B cell (primary cell): ENCODE results near the gene TUT7. TPM values are rescaled to one million over a fixed set of nuclear protein-coding genes. Genes with fewer than 3 reads are reported as not detected.

ENCODE experiments used
- ATAC-seq: fragments of 200-7000 bp; cut with Tn5 transposase; one replicate; pipeline ENCODE4 v1.10.0; 2021; ENCODE audit warnings: low read depth, mild to moderate bottlenecking, moderate number of reproducible peaks, moderate library complexity
- CTCF ChIA-PET: fragments of 350-600 bp; sonication (Branson Sonifier 250); formaldehyde crosslinking; loops from one replicate; lab custom pipeline; 2021; ENCODE audit warnings: antibody characterized with exemption, inconsistent platforms; lab: Charles Lee
- POLR2A ChIA-PET: fragments of 350-600 bp; sonication (Branson Sonifier 250); formaldehyde crosslinking; loops from one replicate; lab custom pipeline; 2021; ENCODE audit warnings: antibody characterized with exemption; lab: Charles Lee
- DNase-seq: peaks from one replicate; pipeline ENCODE4 v3.0.0; 2013
- H2AFZ ChIP-seq: 2 replicates; pipeline ENCODE4 v1.6.1; 2012; ENCODE audit warnings: mild to moderate bottlenecking, low read depth, low read length; ENCODE audit not compliant: insufficient read depth, poor library complexity, severe bottlenecking
- H3K27ac ChIP-seq, 2 donors: 1 replicate in 1 of 2; 2 replicates in 1 of 2; pipeline ENCODE4 v1.5.1; 2012 to 2013; ENCODE audit warnings: low read length in 2 of 2, mild to moderate bottlenecking in 2 of 2, moderate library complexity in 1 of 2
- H3K27me3 ChIP-seq, 4 experiments: fragments of 200-600 bp in 1 of 4; sonication (generic) in 1 of 4; replicated peaks in 1 of 4; 1 replicate in 2 of 4; 2 replicates in 2 of 4; pipeline versions ENCODE4 v1.6.1 to v1.7.0; 2013 to 2016; ENCODE audit warnings: low read length in 3 of 4, mild to moderate bottlenecking in 2 of 4, mixed read lengths in 1 of 4, moderate library complexity in 1 of 4; ENCODE audit not compliant: insufficient read depth in 4 of 4, control insufficient read depth in 3 of 4; ENCODE audit errors: control extremely low read depth in 1 of 4
- H3K36me3 ChIP-seq, 2 experiments: replicated peaks in 1 of 2; 1 replicate in 1 of 2; 2 replicates in 1 of 2; pipeline versions ENCODE4 v1.6.1 to v1.7.1; 2013; ENCODE audit warnings: low read length in 1 of 2; ENCODE audit not compliant: insufficient read depth in 2 of 2, control insufficient read depth in 1 of 2; ENCODE audit errors: control extremely low read depth in 1 of 2, extremely low read depth in 1 of 2
- H3K4me1 ChIP-seq, 2 donors: fragments of 200-600 bp in 1 of 2; sonication (generic) in 1 of 2; 1 replicate in 1 of 2; 2 replicates in 1 of 2; pipeline versions ENCODE4 v1.5.1 to v1.6.1; 2013 to 2017; ENCODE audit warnings: low read length in 2 of 2; ENCODE audit not compliant: control insufficient read depth in 2 of 2, insufficient read depth in 2 of 2
- H3K4me2 ChIP-seq: replicated peaks from 2 replicates; pipeline ENCODE3; 2012; ENCODE audit warnings: mild to moderate bottlenecking, low read depth, low read length; ENCODE audit not compliant: poor library complexity, severe bottlenecking
- H3K4me3 ChIP-seq, 5 experiments: fragments of 200-600 bp in 1 of 5; sonication (generic) in 1 of 5; 1 replicate in 3 of 5; 2 replicates in 2 of 5; pipeline versions ENCODE4 v1.5.1 to v1.7.0; 2011 to 2016; ENCODE audit warnings: low read length in 4 of 5, mild to moderate bottlenecking in 4 of 5, low read depth in 2 of 5, control low read depth in 1 of 5, moderate library complexity in 1 of 5; ENCODE audit not compliant: insufficient read depth in 1 of 5; ENCODE audit errors: control extremely low read depth in 1 of 5, extremely low read depth in 1 of 5
- H3K79me2 ChIP-seq: fragments of 200-600 bp; sonication (generic); one replicate; pipeline ENCODE4 v1.6.0; 2016; ENCODE audit warnings: low read length; ENCODE audit not compliant: control insufficient read depth, insufficient read depth
- H3K9ac ChIP-seq: fragments of 200-600 bp; sonication (generic); 2 replicates; pipeline ENCODE4 v1.6.1; 2017; ENCODE audit warnings: mild to moderate bottlenecking, low read length, moderate library complexity
- H3K9me3 ChIP-seq, 3 donors: one replicate each; pipeline versions ENCODE4 v1.6.1 to v1.7.1; 2013; ENCODE audit warnings: low read length in 2 of 3; ENCODE audit not compliant: control insufficient read depth in 2 of 3, insufficient read depth in 1 of 3; ENCODE audit errors: control extremely low read depth in 1 of 3
- H4K20me1 ChIP-seq: 2 replicates; pipeline ENCODE4 v1.6.0; 2012; ENCODE audit warnings: mild to moderate bottlenecking, low read length; ENCODE audit not compliant: insufficient read depth, control insufficient read depth, poor library complexity, severe bottlenecking
- H3K27ac Mint-ChIP-seq: one replicate; pipeline ENCODE4 v1.8.0; 2021; ENCODE audit warnings: mixed read lengths
- H3K27me3 Mint-ChIP-seq: one replicate; pipeline ENCODE4 v1.8.0; 2021; ENCODE audit warnings: mixed read lengths
- H3K4me1 Mint-ChIP-seq: one replicate; pipeline ENCODE4 v1.8.0; 2021; ENCODE audit warnings: mixed read lengths
- H3K4me3 Mint-ChIP-seq: one replicate; pipeline ENCODE4 v1.8.0; 2021; ENCODE audit warnings: mixed read lengths
- H3K9me3 Mint-ChIP-seq: one replicate; pipeline ENCODE4 v1.8.0; 2022; ENCODE audit warnings: mixed read lengths; ENCODE audit not compliant: insufficient read depth
- CTCF ChIP-seq: fragments of 200-600 bp; IDR thresholded peaks from one replicate; pipeline ENCODE4 v1.8.0; 2022; ENCODE audit warnings: antibody characterized with exemption, mild to moderate bottlenecking
- EZH2 ChIP-seq: IDR thresholded peaks from 2 replicates; pipeline ENCODE4 v1.6.1; 2012; ENCODE audit warnings: borderline replicate concordance, low read depth, mild to moderate bottlenecking, moderate library complexity, low read length; ENCODE audit not compliant: insufficient read depth, poor library complexity, severe bottlenecking
- WGBS: methylation state at CpG from one replicate; pipeline ENCODE4 v1.1.5; 2013; ENCODE audit warnings: missing lambda C conversion rate; ENCODE audit not compliant: insufficient coverage; 5-methylcytosine and 5-hydroxymethylcytosine counted together
- intact Hi-C: fragments of 100-400 bp; cut with micrococcal nuclease; formaldehyde crosslinking; loops from one replicate; pipeline ENCODE4 v1.10.0; 2022
- polyA plus RNA-seq: library from polyadenylated mRNA; depleted of rRNA; stranded (reverse); fragments of >200 nt; gene quantifications from 2 replicates; pipeline ENCODE4 v1.2.3, GENCODE V29; 2012
- total RNA-seq, 2 donors: library from RNA; stranded (reverse); fragments of 120-200 nt in 1 of 2; gene quantifications; 1 replicate in 1 of 2; 2 replicates in 1 of 2; pipeline versions ENCODE4 v1.2.3 to v1.2.4, GENCODE V29; 2013 to 2022

Gene TUT7
- total and polyA plus RNA-seq, 2 donors (not counting 1 experiment from before 2014, with no cell fraction given): 18.3 to 70.7 TPM

- H3K9me3 ChIP-seq: no peaks in the 10 kb centered on the region
- no peak overlapping the region for H2AFZ ChIP-seq
- ChIA-PET CTCF (no interaction called here), POLR2A (no interaction called here)
- DNase-seq: no peak
- peaks cover 18 to 63% of the 10 kb centered on the region in 2 experiments for H3K36me3 ChIP-seq
- H4K20me1 ChIP-seq: no peaks in the 10 kb centered on the region
- H3K27me3 ChIP-seq: no peaks in the 10 kb centered on the region
- H3K4me1 ChIP-seq: peaks cover 18 to 20% of the 10 kb centered on the region in 2 donors
- H3K4me3 Mint-ChIP-seq: no peak overlapping the region
- no peak overlapping the region for H3K4me2 ChIP-seq
- peaks cover 3% of the 10 kb centered on the region for H3K9me3 Mint-ChIP-seq
- intact Hi-C loops: no loop called here
- no peaks in the 10 kb centered on the region for H3K79me2 ChIP-seq
- no CpG with 5 or more reads among the region's 1 CpG for WGBS
- H3K4me3 ChIP-seq: no peak overlapping the region
- no peak overlapping the region for H3K27ac Mint-ChIP-seq
- H3K4me1 Mint-ChIP-seq: peaks cover 33% of the 10 kb centered on the region
- no peak for TF ChIP-seq CTCF
- TF ChIP-seq EZH2: no peak
- no peaks in the 10 kb centered on the region for H3K27me3 Mint-ChIP-seq
- no peak overlapping the region for H3K9ac ChIP-seq
- no peak overlapping the region for H3K27ac ChIP-seq
- ATAC-seq: no peak
These were observed 18.2 kb downstream of the TUT7 start for GRCh38 chr9:86336058-86336457.

- WGBS: 100% methylated on average over 2 of the region's 2 CpGs
- DNase-seq (no peak), ATAC-seq (no peak)
- peaks cover 16 to 17% of the 10 kb centered on the region in 2 donors for H3K4me1 ChIP-seq
- intact Hi-C loops: no loop called here
- Mint-ChIP-seq H3K27me3 (no peaks in the 10 kb centered on the region), H3K4me3 (no peak overlapping the region), H3K27ac (no peak overlapping the region), H3K9me3 (peaks cover 3% of the 10 kb centered on the region), H3K4me1 (peaks cover 24% of the 10 kb centered on the region)
- no peaks in the 10 kb centered on the region for H3K9me3 ChIP-seq
- no peak overlapping the region for H2AFZ ChIP-seq
- H3K4me2 ChIP-seq: no peak overlapping the region
- no peaks in the 10 kb centered on the region for H3K79me2 ChIP-seq
- peaks cover 16 to 60% of the 10 kb centered on the region in 2 experiments for H3K36me3 ChIP-seq
- CTCF ChIA-PET: no interaction called here
- TF ChIP-seq EZH2 (no peak), CTCF (no peak)
- H3K27me3 ChIP-seq: no peaks in the 10 kb centered on the region
- no peak overlapping the region for H3K27ac ChIP-seq
- H3K4me3 ChIP-seq: no peak overlapping the region
- POLR2A ChIA-PET: no interaction called here
- H3K9ac ChIP-seq: no peak overlapping the region
- no peaks in the 10 kb centered on the region for H4K20me1 ChIP-seq
These were observed 20.6 kb downstream of the TUT7 start for GRCh38 chr9:86333651-86334050.
